Measurements from ENCODE around the gene C4orf46. TPM values are rescaled to one million over a fixed set of nuclear protein-coding genes. Genes with fewer than 3 reads are reported as not detected.

Gene C4orf46
- total RNA-seq, 1 experiment from 2014 or later = 10.2 TPM

- no peak for DNase-seq (ENCODE audit: low read depth)
Measured at GRCh38 chr4:158652920-158653319, 18.8 kb downstream of the C4orf46 start.

DNA sequence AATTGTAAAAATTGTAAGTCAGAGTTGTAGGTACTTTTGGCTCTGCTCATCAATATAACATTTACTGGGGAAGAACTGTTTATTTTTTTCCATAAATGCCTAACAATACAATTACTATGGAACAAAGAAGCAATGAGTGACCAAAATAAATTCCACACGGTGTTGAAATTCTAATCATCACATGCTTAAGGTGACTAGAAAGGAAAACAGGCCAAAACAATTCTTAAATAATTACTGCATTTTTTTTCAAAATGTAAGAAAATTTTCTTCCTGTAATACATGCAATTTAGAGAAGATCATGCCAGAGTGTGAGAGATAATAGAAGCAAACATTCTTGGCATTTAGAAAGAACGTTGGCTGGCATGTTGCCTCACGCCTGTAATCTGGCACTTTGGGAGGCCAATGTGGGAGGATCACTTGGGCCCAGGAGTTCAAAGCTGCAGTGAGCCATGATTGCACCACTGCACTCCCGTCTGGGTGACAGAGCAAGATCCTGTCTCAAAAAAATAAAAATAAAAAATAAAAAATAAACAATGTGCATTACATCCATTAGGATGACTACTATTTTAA, 22.5 kb downstream of the C4orf46 start:
- no peak for DNase-seq (ENCODE audit: low read depth)

- no peak for DNase-seq (ENCODE audit: low read depth)
Measured at GRCh38 chr4:158644760-158645159, 26.9 kb downstream of the C4orf46 start.

DNA sequence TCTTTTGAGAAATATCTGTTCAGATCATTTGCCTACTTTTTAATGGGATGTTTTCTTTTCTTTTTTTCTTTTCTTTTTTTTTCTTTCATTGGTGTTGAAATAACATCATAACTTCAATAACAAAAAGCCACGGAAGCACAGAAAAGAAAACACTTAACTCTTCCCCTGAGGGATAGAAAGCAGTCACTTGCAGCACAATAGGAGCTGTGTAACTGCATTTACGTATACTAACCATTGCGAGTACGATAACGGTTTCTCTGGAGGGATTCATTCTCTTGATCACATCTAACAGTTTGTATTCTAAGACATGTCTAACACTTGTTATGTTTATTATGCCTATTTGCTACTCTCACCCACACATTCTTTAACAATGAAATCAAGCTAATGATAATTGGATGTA, 27.3 kb downstream of the C4orf46 start:
- no peak for DNase-seq (ENCODE audit: low read depth)

- DNase-seq (ENCODE audit: low read depth) = no peak
Measured at GRCh38 chr4:158636619-158637018, 35.1 kb downstream of the C4orf46 start.

GRCh38 chr4:158630893-158631292, 40.8 kb downstream of the C4orf46 start:
- peak; percentile 67 for DNase-seq (ENCODE audit: low read depth)

- no peak for DNase-seq (ENCODE audit: low read depth)
Measured at GRCh38 chr4:158625544-158625943, 46.1 kb downstream of the C4orf46 start.

DNA sequence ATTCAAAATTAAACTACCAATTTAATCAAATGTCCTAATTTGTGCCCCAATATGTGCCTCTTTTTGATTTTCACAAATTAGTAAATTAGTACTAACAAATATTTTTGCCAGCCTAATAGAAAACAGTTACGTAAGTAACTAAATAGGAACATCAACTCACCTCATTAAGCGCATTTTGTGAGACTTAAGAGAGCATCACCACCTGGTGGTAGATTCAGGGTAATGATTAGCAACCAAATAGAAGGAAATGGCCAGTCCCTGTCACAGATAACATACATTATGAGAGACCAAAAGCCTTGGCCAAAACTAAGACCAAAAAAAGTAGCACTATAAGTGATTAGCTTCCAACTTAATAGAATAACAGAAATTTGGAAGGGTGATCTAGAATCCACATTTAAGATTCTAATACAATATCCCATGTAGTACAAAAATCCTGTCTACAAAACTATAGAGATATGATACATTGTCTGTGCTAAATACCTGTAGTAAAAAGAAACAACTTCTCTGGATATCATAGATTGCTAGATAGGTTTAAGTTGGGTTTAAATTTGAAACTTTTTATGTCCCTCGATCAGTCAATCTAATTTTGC, 46.7 kb downstream of the C4orf46 start:
- DNase-seq (ENCODE audit: low read depth) = peak; percentile 35

DNA sequence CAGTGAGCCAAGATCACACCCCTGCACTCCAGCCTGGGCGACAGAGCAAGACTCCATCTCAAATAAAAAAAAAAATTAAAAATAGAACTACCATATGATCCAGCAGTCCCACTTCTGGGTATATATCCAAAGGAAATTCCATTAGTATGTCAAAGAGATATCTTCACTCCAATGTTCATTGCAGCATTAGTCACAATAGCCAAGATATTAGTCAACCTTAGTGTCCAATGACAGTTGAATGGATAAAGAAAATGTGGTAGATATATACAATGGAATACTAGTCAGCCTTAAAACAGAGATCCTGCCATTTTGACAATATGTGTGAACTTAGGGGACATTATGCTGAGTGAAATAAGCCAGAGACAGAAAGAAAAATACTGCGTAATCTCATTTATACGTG, 49.4 kb downstream of the C4orf46 start:
- DNase-seq (ENCODE audit: low read depth) = no peak

DNA sequence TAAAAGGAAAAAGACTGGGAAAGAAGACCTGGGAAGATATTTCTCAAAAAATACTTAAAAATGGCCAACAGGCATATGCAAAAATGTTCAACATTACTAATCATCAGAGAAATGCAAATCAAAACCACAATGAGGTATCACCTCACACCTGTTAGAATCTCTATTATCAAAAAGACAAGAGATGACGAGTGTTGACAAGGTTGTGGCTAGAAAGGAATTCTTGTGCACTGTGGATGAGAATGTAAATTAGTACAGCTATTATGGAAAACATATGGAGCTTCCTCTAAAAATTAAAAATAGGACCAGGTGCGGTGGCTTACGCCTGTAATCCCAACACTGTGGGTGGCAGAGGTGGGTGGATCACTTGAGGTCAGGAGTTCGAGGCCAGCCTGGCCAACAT, 50.0 kb downstream of the C4orf46 start:
- no peak for DNase-seq (ENCODE audit: low read depth)

DNA sequence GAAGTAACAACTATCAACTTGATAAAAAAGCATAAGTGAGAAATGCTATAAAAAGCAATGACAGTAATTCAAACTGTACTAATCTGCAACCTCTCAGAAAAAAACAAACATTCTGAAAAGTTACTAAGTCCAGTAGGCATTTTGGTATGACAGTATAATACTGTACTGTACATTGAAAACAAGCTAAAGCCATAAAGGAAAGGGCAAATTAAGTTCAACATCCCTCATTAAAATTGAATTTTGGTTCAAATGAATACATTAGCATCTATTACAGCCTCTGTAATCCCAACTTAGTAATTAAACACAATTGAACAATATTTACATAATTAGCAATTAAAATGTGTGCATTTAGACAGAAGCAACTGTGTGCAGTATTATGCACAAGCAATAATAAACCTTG, 53.7 kb downstream of the C4orf46 start:
- DNase-seq (ENCODE audit: low read depth) = no peak

Other genes starting within 250 kb of the C4orf46 start
- 0.30 and 1.1 TPM in 2 replicates for gene RXFP1, start 150.0 kb downstream of the C4orf46 start, total RNA-seq (2014; rRNA removed; shearing (Covaris generic))
- gene ETFDH, start 409 bp upstream of the C4orf46 start, total RNA-seq (2014; rRNA removed; shearing (Covaris generic)) = 11.3 and 11.6 TPM in 2 replicates
- gene PPID, start 51.5 kb upstream of the C4orf46 start, total RNA-seq (2014; rRNA removed; shearing (Covaris generic)) = 47.8 and 50.3 TPM in 2 replicates
- gene FNIP2, start 97.1 kb upstream of the C4orf46 start, total RNA-seq (2014; rRNA removed; shearing (Covaris generic)) = 5.2 and 12.5 TPM in 2 replicates

Data from Daoy (cell line).